K562 (cell line): Measurements from ENCODE around the gene ZBTB48. TPM values are rescaled to one million over a fixed set of nuclear protein-coding genes. Genes with fewer than 3 reads are reported as not detected.

Experiments used
- GABPB2 ChIP-seq: fragments of 250-450 bp; sonication (Bioruptor Pico); conservative IDR thresholded peaks from 2 replicates; pipeline ENCODE4 v1.5.1; 2021; ENCODE audit warnings: mild to moderate bottlenecking
- KDM4B ChIP-seq, 2 experiments: fragments of 450-650 bp in 1 of 2; sonication (generic) in 1 of 2; IDR thresholded peaks; 2 replicates each; pipeline ENCODE4 v1.6.1; 2016 to 2017; ENCODE audit warnings: borderline replicate concordance in 2 of 2, antibody characterized with exemption in 1 of 2, low read depth in 1 of 2, mild to moderate bottlenecking in 1 of 2
- KLF16 ChIP-seq: IDR thresholded peaks from 2 replicates; pipeline ENCODE4 v1.6.1; 2016; ENCODE audit warnings: antibody characterized with exemption
- NFE2L1 ChIP-seq: fragments of 450-650 bp; IDR thresholded peaks from 2 replicates; pipeline ENCODE4 v1.6.1; 2016; ENCODE audit warnings: missing genetic modification characterization, low read depth, mild to moderate bottlenecking, missing compliant biosample characterization, moderate library complexity, borderline replicate concordance
- SMAD3 ChIP-seq: fragments of 450-650 bp; formaldehyde crosslinking; conservative IDR thresholded peaks from 2 replicates; pipeline ENCODE4 v1.4.0; 2020; ENCODE audit warnings: mild to moderate bottlenecking
- STAG1 ChIP-seq: sonication (generic); formaldehyde crosslinking; IDR thresholded peaks from 2 replicates; pipeline ENCODE4 v1.5.0; 2020; ENCODE audit warnings: missing genetic modification reagents, borderline replicate concordance
- TBL1XR1 ChIP-seq, 2 experiments: IDR thresholded peaks; 2 replicates each; pipeline ENCODE4 v1.6.1; 2012; ENCODE audit warnings: improper control_type of control experiment in 2 of 2, low read length in 2 of 2, mild to moderate bottlenecking in 1 of 2
- ZNF561 ChIP-seq: fragments of 450-650 bp; formaldehyde crosslinking; conservative IDR thresholded peaks from 2 replicates; pipeline ENCODE4 v1.4.0; 2020; ENCODE audit warnings: mild to moderate bottlenecking, moderate library complexity
- ZNF79 ChIP-seq: fragments of 250-450 bp; sonication (Bioruptor Pico); IDR thresholded peaks from 2 replicates; pipeline ENCODE4 v1.4.0; 2020; ENCODE audit warnings: low read depth, mild to moderate bottlenecking, moderate library complexity
- polyA plus RNA-seq, 8 experiments: library from polyadenylated mRNA; depleted of rRNA in 4 of 8; stranded (reverse) in 5 of 8; unstranded in 3 of 8; fragments of >200 nt; fragmentation: Nextera tagmentation in 2 of 8; fragmentation: Illumina TruSeq in 1 of 8; extraction: Ambion mirVana in 2 of 8; extraction: Trizol in 1 of 8; gene quantifications; 2 replicates each; pipeline versions ENCODE4 v1.2.1 to v1.2.3, GENCODE V29; 2011 to 2014; ENCODE audit warnings: inconsistent platforms in 1 of 8, missing spikeins in 1 of 8
- total RNA-seq, 7 experiments: library from RNA; depleted of rRNA in 6 of 7; stranded (reverse); fragments of >200 nt in 6 of 7; fragmentation: Illumina TruSeq in 2 of 7; extraction: Trizol in 2 of 7; gene quantifications; 2 replicates each; pipeline versions ENCODE4 v1.2.1 to v1.2.3, GENCODE V29; 2011 to 2021; ENCODE audit warnings: low replicate concordance in 1 of 7
- TF ChIP-seq, protein P1 (sequence below): fragments of 250-450 bp; sonication (Bioruptor Pico); IDR thresholded peaks from 2 replicates; pipeline ENCODE4 v1.4.0; 2020; ENCODE audit warnings: borderline replicate concordance
- TF ChIP-seq, protein P2 (sequence below): fragments of 450-650 bp; IDR thresholded peaks from 2 replicates; pipeline ENCODE4 v1.6.1; 2014; ENCODE audit warnings: low read depth, mild to moderate bottlenecking, moderate library complexity, borderline replicate concordance
- TF ChIP-seq, protein P3 (sequence below): IDR thresholded peaks from 3 replicates; pipeline ENCODE4 v1.6.1; 2011; ENCODE audit warnings: borderline replicate concordance, mild to moderate bottlenecking; ENCODE audit not compliant: insufficient read length, insufficient read depth
- TF ChIP-seq, protein P4 (sequence below): sonication (generic); formaldehyde crosslinking; IDR thresholded peaks from 2 replicates; pipeline ENCODE4 v1.8.0; 2022; ENCODE audit warnings: missing genetic modification reagents, mild to moderate bottlenecking, borderline replicate concordance
- TF ChIP-seq, protein P5 (sequence below), 2 experiments: fragments of 450-650 bp; IDR thresholded peaks; 2 replicates each; pipeline ENCODE4 v1.6.1; 2018; ENCODE audit warnings: mild to moderate bottlenecking in 2 of 2, low read depth in 1 of 2; ENCODE audit not compliant: partially characterized antibody in 2 of 2

Gene ZBTB48
- total and polyA plus RNA-seq, 9 of the 15 experiments (the other 6 are each of a cell fraction or from before 2014, with no cell fraction given): 1.9 to 66.9 (median 29.5) TPM

DNA sequence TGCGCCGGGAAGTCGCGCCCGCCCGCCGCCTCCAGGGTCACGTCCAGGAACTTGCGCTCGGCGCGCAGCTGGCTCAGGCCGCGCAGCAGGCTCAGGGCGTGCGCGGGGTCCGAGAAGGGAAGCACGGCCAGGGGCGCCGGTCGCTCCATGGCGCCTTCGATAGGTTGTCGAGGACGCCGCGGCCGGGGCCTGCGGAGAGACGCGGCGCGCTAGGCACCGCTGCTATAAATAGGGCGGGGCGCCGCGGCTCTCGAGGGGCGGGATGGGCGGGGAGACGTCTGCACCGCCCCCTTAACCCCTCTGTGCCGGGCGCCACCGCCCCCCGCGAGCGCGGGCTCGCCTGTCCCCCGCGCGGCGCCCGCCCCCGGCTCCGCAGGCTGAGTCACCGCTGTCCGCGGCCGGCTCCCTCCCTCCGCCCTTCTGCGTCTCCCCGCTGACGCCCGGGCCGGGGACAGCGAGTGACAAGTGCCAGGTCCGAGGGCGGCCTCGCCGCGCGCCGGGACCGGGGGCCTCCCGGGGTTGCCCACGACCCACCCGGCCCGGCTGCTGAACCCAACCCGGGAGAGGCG is 23.0 kb downstream of the ZBTB48 start, which contains the start of gene KLHL21 (continued):
- TF ChIP-seq, protein P1, sequence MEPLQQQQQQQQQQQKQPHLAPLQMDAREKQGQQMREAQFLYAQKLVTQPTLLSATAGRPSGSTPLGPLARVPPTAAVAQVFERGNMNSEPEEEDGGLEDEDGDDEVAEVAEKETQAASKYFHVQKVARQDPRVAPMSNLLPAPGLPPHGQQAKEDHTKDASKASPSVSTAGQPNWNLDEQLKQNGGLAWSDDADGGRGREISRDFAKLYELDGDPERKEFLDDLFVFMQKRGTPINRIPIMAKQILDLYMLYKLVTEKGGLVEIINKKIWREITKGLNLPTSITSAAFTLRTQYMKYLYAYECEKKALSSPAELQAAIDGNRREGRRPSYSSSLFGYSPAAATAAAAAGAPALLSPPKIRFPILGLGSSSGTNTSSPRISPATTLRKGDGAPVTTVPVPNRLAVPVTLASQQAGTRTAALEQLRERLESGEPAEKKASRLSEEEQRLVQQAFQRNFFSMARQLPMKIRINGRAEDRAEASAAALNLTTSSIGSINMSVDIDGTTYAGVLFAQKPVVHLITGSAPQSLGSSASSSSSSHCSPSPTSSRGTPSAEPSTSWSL (CRISPR knock-in tag): no peak
- TF ChIP-seq STAG1 (no peak), ZNF79 (CRISPR knock-in tag) (no peak), KLF16 (no peak), NFE2L1 (tag) (no peak), GABPB2 (CRISPR knock-in tag) (no peak), KDM4B (IDR thresholded peaks at IDR 0.05; ENCODE audit: borderline replicate concordance in 2 of 2, low read depth in 1 of 2) (peak in 1 of 2 experiments; percentile 59; a peak in 2 of 4 replicates), TBL1XR1 (IDR thresholded peaks at IDR 0.05; ENCODE audit: low read length in 2 of 2) (no peak; a peak in 1 of 4 replicates), ZNF561 (no peak), SMAD3 (CRISPR knock-in tag) (no peak)
- TF ChIP-seq, protein P2, sequence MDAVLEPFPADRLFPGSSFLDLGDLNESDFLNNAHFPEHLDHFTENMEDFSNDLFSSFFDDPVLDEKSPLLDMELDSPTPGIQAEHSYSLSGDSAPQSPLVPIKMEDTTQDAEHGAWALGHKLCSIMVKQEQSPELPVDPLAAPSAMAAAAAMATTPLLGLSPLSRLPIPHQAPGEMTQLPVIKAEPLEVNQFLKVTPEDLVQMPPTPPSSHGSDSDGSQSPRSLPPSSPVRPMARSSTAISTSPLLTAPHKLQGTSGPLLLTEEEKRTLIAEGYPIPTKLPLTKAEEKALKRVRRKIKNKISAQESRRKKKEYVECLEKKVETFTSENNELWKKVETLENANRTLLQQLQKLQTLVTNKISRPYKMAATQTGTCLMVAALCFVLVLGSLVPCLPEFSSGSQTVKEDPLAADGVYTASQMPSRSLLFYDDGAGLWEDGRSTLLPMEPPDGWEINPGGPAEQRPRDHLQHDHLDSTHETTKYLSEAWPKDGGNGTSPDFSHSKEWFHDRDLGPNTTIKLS: 0 out of 2 replicates have a peak, but pooled peaks have one; percentile 5
- TF ChIP-seq, protein P3, sequence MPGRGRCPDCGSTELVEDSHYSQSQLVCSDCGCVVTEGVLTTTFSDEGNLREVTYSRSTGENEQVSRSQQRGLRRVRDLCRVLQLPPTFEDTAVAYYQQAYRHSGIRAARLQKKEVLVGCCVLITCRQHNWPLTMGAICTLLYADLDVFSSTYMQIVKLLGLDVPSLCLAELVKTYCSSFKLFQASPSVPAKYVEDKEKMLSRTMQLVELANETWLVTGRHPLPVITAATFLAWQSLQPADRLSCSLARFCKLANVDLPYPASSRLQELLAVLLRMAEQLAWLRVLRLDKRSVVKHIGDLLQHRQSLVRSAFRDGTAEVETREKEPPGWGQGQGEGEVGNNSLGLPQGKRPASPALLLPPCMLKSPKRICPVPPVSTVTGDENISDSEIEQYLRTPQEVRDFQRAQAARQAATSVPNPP: no peak
- TF ChIP-seq, protein P4, sequence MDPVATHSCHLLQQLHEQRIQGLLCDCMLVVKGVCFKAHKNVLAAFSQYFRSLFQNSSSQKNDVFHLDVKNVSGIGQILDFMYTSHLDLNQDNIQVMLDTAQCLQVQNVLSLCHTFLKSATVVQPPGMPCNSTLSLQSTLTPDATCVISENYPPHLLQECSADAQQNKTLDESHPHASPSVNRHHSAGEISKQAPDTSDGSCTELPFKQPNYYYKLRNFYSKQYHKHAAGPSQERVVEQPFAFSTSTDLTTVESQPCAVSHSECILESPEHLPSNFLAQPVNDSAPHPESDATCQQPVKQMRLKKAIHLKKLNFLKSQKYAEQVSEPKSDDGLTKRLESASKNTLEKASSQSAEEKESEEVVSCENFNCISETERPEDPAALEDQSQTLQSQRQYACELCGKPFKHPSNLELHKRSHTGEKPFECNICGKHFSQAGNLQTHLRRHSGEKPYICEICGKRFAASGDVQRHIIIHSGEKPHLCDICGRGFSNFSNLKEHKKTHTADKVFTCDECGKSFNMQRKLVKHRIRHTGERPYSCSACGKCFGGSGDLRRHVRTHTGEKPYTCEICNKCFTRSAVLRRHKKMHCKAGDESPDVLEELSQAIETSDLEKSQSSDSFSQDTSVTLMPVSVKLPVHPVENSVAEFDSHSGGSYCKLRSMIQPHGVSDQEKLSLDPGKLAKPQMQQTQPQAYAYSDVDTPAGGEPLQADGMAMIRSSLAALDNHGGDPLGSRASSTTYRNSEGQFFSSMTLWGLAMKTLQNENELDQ (CRISPR knock-in tag): no peak
- TF ChIP-seq, protein P5, sequence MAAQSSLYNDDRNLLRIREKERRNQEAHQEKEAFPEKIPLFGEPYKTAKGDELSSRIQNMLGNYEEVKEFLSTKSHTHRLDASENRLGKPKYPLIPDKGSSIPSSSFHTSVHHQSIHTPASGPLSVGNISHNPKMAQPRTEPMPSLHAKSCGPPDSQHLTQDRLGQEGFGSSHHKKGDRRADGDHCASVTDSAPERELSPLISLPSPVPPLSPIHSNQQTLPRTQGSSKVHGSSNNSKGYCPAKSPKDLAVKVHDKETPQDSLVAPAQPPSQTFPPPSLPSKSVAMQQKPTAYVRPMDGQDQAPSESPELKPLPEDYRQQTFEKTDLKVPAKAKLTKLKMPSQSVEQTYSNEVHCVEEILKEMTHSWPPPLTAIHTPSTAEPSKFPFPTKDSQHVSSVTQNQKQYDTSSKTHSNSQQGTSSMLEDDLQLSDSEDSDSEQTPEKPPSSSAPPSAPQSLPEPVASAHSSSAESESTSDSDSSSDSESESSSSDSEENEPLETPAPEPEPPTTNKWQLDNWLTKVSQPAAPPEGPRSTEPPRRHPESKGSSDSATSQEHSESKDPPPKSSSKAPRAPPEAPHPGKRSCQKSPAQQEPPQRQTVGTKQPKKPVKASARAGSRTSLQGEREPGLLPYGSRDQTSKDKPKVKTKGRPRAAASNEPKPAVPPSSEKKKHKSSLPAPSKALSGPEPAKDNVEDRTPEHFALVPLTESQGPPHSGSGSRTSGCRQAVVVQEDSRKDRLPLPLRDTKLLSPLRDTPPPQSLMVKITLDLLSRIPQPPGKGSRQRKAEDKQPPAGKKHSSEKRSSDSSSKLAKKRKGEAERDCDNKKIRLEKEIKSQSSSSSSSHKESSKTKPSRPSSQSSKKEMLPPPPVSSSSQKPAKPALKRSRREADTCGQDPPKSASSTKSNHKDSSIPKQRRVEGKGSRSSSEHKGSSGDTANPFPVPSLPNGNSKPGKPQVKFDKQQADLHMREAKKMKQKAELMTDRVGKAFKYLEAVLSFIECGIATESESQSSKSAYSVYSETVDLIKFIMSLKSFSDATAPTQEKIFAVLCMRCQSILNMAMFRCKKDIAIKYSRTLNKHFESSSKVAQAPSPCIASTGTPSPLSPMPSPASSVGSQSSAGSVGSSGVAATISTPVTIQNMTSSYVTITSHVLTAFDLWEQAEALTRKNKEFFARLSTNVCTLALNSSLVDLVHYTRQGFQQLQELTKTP (IDR thresholded peaks at IDR 0.05; ENCODE audit: low read depth in 1 of 2, partially characterized antibody in 2 of 2): no peak
